NCI-H345 treated with DMSO at 0.1 percent for 48 hours (cell line): ENCODE results near the gene FSIP1.

Source experiments
- DNase-seq: peaks from one replicate; lab custom pipeline; 2025; ENCODE audit not compliant: unreplicated experiment; lab: John Stamatoyannopoulos, UW

Gene FSIP1

DNA sequence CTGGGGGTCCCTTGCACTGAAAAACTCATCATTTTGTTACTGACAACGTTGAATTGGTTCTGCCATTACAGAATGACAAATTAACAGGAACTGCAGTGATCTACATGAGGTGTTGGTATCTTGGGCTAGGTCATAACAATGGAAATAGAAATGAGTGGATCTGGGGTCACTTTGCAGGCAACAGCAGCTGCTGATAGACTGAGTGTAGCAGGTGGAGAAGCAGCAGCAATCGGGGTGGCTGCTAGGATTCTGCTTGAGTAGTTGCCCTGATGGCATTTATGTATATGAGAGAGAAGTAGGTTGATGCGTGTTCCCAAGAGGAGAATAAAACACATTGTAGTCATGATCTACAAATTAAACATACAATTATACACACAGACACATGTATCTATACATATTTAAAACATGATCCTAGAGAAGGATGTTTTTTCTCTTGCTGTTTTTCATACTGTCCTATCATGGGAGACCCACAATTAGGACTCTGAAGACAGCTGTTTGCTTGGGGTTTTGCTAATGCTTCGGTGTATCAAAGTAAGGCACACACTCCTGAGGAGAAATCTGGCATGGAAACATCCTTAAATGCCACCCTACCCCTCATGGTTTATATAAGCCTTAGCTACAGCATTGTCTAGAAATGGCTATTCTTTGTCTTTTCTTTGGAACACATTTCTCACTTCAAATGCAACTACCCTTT lies 217.5 kb downstream of the FSIP1 start:
- DNase-seq, result no peak

- DNase-seq, result no peak
Measured at GRCh38 chr15:39558421-39558820, 224.2 kb downstream of the FSIP1 start.

GRCh38 chr15:39556461-39556860 lies 226.2 kb downstream of the FSIP1 start:
- peak; percentile 40 for DNase-seq

DNA sequence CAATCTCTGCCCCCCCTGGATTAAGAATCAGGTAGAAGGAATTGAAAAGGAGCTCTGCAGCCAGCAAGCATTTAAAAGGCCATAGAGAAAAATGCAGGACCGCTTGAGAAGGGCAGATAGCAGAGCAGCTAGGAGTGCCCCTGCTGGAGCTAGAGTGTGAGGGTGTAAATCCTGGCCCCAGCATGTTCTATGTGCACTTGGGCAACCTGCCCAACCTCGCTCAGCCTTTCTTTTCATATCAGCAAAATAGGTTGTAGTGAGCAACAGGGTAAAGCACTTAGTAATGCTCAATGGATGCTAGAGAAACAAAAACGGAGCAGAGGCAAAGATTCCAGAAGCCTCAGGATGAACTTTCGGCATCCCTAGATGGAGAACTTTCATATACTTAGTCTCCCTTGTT lies 226.8 kb downstream of the FSIP1 start:
- DNase-seq, result peak; percentile 33

GRCh38 chr15:39554746-39555387 lies 227.8 kb downstream of the FSIP1 start:
- DNase-seq, result peak; percentile 1

DNA sequence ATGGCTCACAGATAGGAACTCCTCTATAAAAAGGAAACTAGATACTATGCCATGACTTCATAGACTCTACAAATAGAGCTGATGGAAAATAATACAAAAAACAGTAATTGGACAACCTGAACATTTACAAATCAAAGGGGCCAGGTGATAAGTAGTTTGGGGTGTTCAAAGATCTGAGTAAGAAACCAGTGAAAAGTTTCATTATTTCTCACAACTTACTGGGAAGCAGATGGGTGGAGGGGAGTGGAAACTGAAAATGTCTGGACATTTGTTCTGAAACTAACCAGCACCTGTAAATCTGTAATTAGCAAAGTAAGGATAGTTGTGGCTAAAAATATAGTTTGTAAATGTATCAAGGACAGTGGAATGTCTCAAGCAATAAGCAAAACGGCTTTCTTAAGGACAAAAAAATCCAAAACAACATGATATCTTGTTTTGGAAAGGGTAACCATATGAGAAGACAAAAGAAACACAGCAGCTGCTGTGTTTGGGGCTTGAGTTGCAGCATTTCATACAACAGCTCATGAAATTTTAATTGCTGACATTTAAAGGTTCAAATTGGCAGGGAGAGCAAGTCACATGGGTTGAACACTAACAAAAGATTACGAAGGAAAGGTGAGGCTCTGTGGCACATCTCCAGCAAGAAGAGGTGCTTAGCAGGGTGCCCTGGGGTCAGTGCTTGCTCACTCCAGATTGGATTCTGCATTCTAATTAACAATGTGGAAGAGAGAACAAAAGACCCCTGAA lies 228.5 kb downstream of the FSIP1 start:
- DNase-seq, result peak; percentile 59

DNA sequence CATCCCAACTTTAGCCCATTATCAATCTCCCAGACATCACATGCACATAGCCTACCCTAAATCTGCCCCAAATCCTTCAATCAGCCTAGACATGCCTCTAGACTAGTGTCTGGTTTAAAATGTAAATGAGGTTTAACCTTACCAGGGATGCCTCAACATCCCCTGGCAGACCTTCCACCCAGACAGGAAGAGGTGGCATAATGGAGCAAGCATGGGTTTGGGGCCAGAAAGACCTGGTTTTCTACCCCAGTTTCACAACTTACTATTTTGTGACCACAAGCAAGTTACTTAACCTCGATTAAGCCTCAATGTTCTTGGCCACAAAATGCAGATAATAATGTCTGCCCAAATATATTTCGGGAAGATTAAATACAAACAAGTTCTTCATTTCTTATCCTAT lies 230.1 kb downstream of the FSIP1 start:
- DNase-seq, result no peak

DNA sequence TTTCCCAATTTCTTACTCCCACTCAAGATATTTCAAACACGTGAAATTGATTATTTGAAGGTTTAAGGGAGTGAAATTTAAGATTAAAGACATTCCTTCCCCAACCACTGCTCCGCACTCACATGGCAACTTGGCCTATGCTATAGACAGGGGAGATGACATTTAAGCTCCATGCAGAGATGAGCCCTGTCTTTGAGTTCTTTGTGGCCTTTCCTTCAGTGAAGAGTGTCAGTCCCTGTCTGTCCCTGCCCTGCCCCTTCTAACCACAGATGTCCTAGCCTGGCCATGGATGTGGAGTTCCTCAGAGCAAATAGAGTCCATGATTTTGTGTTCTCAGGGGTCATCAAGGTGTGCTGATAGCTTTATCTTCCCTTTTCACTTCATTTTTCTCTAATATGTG lies 231.2 kb downstream of the FSIP1 start:
- no peak for DNase-seq
